HepG2 (cell line): ENCODE data around the gene IFI27. TPM values are rescaled to one million over a fixed set of nuclear protein-coding genes. Genes with fewer than 3 reads are reported as not detected.

Experiments used
- ATAC-seq: fragments of 200-7000 bp; cut with Tn5 transposase; 3 replicates; pipeline ENCODE4 v1.9.1; 2020; ENCODE audit warnings: mild to moderate bottlenecking, moderate library complexity
- BruUV-seq: library from RNA; stranded (reverse); fragments of 400-500 nt; replicated peaks from 2 replicates; lab custom pipeline; 2021; lab: Mats Ljungman, UMichigan
- CTCF ChIA-PET: fragments of 300-600 bp; formaldehyde crosslinking; extraction: SDS; loops from one replicate; lab custom pipeline; 2021; ENCODE audit warnings: low total read pairs, inconsistent platforms, low intra/inter-chr PET ratio; lab: Yijun Ruan, JAX
- POLR2A ChIA-PET: fragments of 350-600 bp; sonication (Branson Sonifier 250); formaldehyde crosslinking; loops from one replicate; lab custom pipeline; 2020; ENCODE audit warnings: antibody characterized with exemption, inconsistent platforms; lab: Yijun Ruan, JAX
- DNase-seq: peaks from one replicate; pipeline ENCODE4 v3.0.0-alpha.2; 2015; ENCODE audit warnings: low spot score
- FAIRE-seq: peaks from 3 replicates; lab custom pipeline; 2011; peaks lifted over from hg19 to GRCh38; lab: Jason Lieb, UNC
- H2AFZ ChIP-seq: one replicate; pipeline ENCODE4 v1.6.1; 2011; ENCODE audit warnings: low read length, inconsistent platforms
- H3K27ac ChIP-seq: fragments of 300-600 bp; 3 replicates; pipeline ENCODE4 v1.8.0; 2011; ENCODE audit warnings: mixed run types, mild to moderate bottlenecking, mixed read lengths, low read length, inconsistent platforms; ENCODE audit not compliant: insufficient read depth; ENCODE audit errors: extremely low read length
- H3K27me3 ChIP-seq, 2 experiments: fragments of 200-600 bp in 1 of 2; 2 replicates in 1 of 2; 3 replicates in 1 of 2; pipeline versions ENCODE4 v1.6.0 to v1.8.0; 2011; ENCODE audit warnings: low read length in 2 of 2, mild to moderate bottlenecking in 2 of 2, moderate library complexity in 2 of 2, inconsistent platforms in 1 of 2; ENCODE audit not compliant: insufficient read depth in 2 of 2, control insufficient read depth in 1 of 2
- H3K36me3 ChIP-seq, 2 experiments: fragments of 200-600 bp in 1 of 2; replicated peaks in 1 of 2; 2 replicates in 1 of 2; 3 replicates in 1 of 2; pipeline versions ENCODE4 v1.5.1 to v1.8.0; 2011; ENCODE audit warnings: low read length in 2 of 2, inconsistent platforms in 1 of 2; ENCODE audit not compliant: insufficient read depth in 2 of 2, control insufficient read depth in 1 of 2
- H3K4me1 ChIP-seq: 2 replicates; pipeline ENCODE4 v1.5.1; 2012; ENCODE audit warnings: low read length, inconsistent platforms; ENCODE audit not compliant: insufficient read depth
- H3K4me2 ChIP-seq: 2 replicates; pipeline ENCODE4 v1.6.0; 2011; ENCODE audit warnings: low read depth, low read length, inconsistent platforms
- H3K4me3 ChIP-seq, 3 experiments: fragments of 200-600 bp in 1 of 3; sonication (generic), shearing (Covaris generic) in 1 of 3; replicated peaks in 1 of 3; 2 replicates each; pipeline ENCODE4 v1.5.1; 2011 to 2016; ENCODE audit warnings: low read length in 3 of 3, inconsistent platforms in 2 of 3, low read depth in 2 of 3, mild to moderate bottlenecking in 2 of 3, control low read depth in 1 of 3, mixed read lengths in 1 of 3; ENCODE audit not compliant: insufficient read depth in 1 of 3
- H3K79me2 ChIP-seq: one replicate; pipeline ENCODE4 v1.6.1; 2011; ENCODE audit warnings: low read length, inconsistent platforms; ENCODE audit not compliant: insufficient read depth
- H3K9ac ChIP-seq: 2 replicates; pipeline ENCODE4 v1.6.0; 2011; ENCODE audit warnings: mild to moderate bottlenecking, low read depth, low read length, inconsistent platforms; ENCODE audit not compliant: insufficient read depth
- H3K9me3 ChIP-seq: 2 replicates; pipeline ENCODE4 v1.5.1; 2012; ENCODE audit warnings: mild to moderate bottlenecking, low read length
- H4K20me1 ChIP-seq: 2 replicates; pipeline ENCODE4 v1.6.0; 2011; ENCODE audit warnings: inconsistent platforms, mild to moderate bottlenecking, low read length, moderate library complexity; ENCODE audit not compliant: insufficient read depth
- ARNTL ChIP-seq: sonication (generic); formaldehyde crosslinking; IDR thresholded peaks from 2 replicates; pipeline ENCODE4 v1.4.0; 2020; ENCODE audit warnings: mild to moderate bottlenecking, missing genetic modification reagents
- BATF2 ChIP-seq: sonication (generic); formaldehyde crosslinking; IDR thresholded peaks from 2 replicates; pipeline ENCODE4 v1.8.0; 2022; ENCODE audit warnings: mild to moderate bottlenecking, missing genetic modification reagents, moderate library complexity
- HBP1 ChIP-seq: IDR thresholded peaks from 2 replicates; pipeline ENCODE4 v1.6.1; 2016; ENCODE audit warnings: low read depth, control low read depth
- KDM1A ChIP-seq: IDR thresholded peaks from 2 replicates; pipeline ENCODE4 v1.6.1; 2016; ENCODE audit warnings: missing compliant biosample characterization
- MEIS1 ChIP-seq: sonication (generic); formaldehyde crosslinking; IDR thresholded peaks from 2 replicates; pipeline ENCODE4 v1.9.0; 2021; ENCODE audit warnings: mild to moderate bottlenecking, missing genetic modification reagents, moderate library complexity, borderline replicate concordance
- NCOA2 ChIP-seq: sonication (generic); formaldehyde crosslinking; IDR thresholded peaks from 2 replicates; pipeline ENCODE4 v1.8.0; 2022; ENCODE audit warnings: inconsistent platforms
- PHF5A ChIP-seq: IDR thresholded peaks from one replicate; pipeline ENCODE4 v1.6.1; 2018; ENCODE audit warnings: low read depth, missing genetic modification reagents; ENCODE audit not compliant: unreplicated experiment
- RFXANK ChIP-seq: IDR thresholded peaks from 2 replicates; pipeline ENCODE4 v1.6.1; 2016
- SNAPC4 ChIP-seq: sonication (generic); formaldehyde crosslinking; IDR thresholded peaks from 2 replicates; pipeline ENCODE4 v1.4.0; 2020; ENCODE audit warnings: mild to moderate bottlenecking, missing genetic modification reagents
- ZBTB21 ChIP-seq: sonication (generic); formaldehyde crosslinking; IDR thresholded peaks from 2 replicates; pipeline ENCODE4 v1.4.0; 2020; ENCODE audit warnings: missing genetic modification reagents
- ZFAT ChIP-seq: sonication (generic); formaldehyde crosslinking; conservative IDR thresholded peaks from 2 replicates; pipeline ENCODE4 v1.8.1; 2023; ENCODE audit warnings: missing genetic modification reagents, inconsistent platforms
- ZMYM2 ChIP-seq: sonication (generic); formaldehyde crosslinking; IDR thresholded peaks from 2 replicates; pipeline ENCODE4 v1.8.0; 2022; ENCODE audit warnings: mild to moderate bottlenecking, missing genetic modification reagents
- ZNF136 ChIP-seq: sonication (generic); formaldehyde crosslinking; IDR thresholded peaks from 2 replicates; pipeline ENCODE4 v1.8.1; 2022; ENCODE audit warnings: low read depth, mild to moderate bottlenecking, moderate library complexity, missing genetic modification reagents
- ZNF24 ChIP-seq: fragments of 450-650 bp; IDR thresholded peaks from 2 replicates; pipeline ENCODE4 v1.6.1; 2017; ENCODE audit warnings: antibody characterized with exemption, mild to moderate bottlenecking
- ZNF644 ChIP-seq: IDR thresholded peaks from 2 replicates; pipeline ENCODE4 v1.6.1; 2016; ENCODE audit warnings: low read depth
- WGBS: methylation state at CpG from one replicate; pipeline ENCODE4 v1.1.6; 2017; ENCODE audit warnings: low lambda C conversion rate; 5-methylcytosine and 5-hydroxymethylcytosine counted together
- in situ Hi-C: cut with HindIII; loops from 2 replicates; pipeline ENCODE4 v1.10.0; 2017; ENCODE audit warnings: low pct_unique_long_range_greater_than_20kb; ENCODE audit not compliant: extremely low pct_ligation_motif_present
- intact Hi-C: fragments of 100-400 bp; cut with micrococcal nuclease; formaldehyde crosslinking; loops from one replicate; pipeline ENCODE4 v1.10.0; 2022; ENCODE audit not compliant: unreplicated experiment
- polyA plus RNA-seq, 8 experiments: library from polyadenylated mRNA; depleted of rRNA in 3 of 8; stranded (reverse) in 7 of 8; unstranded in 1 of 8; fragments of >200 nt; fragmentation: Illumina TruSeq in 4 of 8; extraction: Trizol in 4 of 8; gene quantifications; 2 replicates each; pipeline versions ENCODE4 v1.2.1 to v1.2.3, GENCODE V29; 2011 to 2016; ENCODE audit warnings: low read depth in 4 of 8, missing spikeins in 1 of 8, mixed read lengths in 1 of 8; ENCODE audit not compliant: insufficient read depth in 1 of 8
- total RNA-seq, 5 experiments: library from RNA; depleted of rRNA; stranded (reverse); fragments of >200 nt; fragmentation: Illumina TruSeq; extraction: Trizol; gene quantifications; 2 replicates each; pipeline ENCODE4 v1.2.3, GENCODE V29; 2016; ENCODE audit warnings: low read depth in 1 of 5
- TF ChIP-seq, protein P1 (sequence below): sonication (generic); formaldehyde crosslinking; IDR thresholded peaks from 2 replicates; pipeline ENCODE4 v1.5.1; 2020; ENCODE audit warnings: mild to moderate bottlenecking, missing genetic modification reagents

The IFI27 gene
- total and polyA plus RNA-seq, 2 of the 13 experiments (the other 11 are each of a cell fraction or from before 2014, with no cell fraction given): 1.2 to 1.7 TPM

GRCh38 chr14:94074534-94074933 is 36.0 kb upstream of the IFI27 start:
- Histone ChIP-seq H3K27me3 (no peaks in the 10 kb centered on the region), H3K36me3 (peaks cover 3 to 22% of the 10 kb centered on the region in 2 experiments; a peak in 3 of 5 replicates), H3K27ac (no peak overlapping the region), H3K79me2 (peaks cover 92% of the 10 kb centered on the region), H3K4me3 (no peak overlapping the region), H4K20me1 (peaks cover 36% of the 10 kb centered on the region), H3K4me1 (peaks cover 44% of the 10 kb centered on the region), H3K4me2 (no peak overlapping the region), H2AFZ (no peak overlapping the region), H3K9ac (no peak overlapping the region), H3K9me3 (peaks cover 29% of the 10 kb centered on the region)
- no peak for ATAC-seq
- no TSS peak for BruUV-seq
- WGBS: 96% methylated on average over 3 of the region's 3 CpGs
- no peak for TF ChIP-seq HBP1 (CRISPR knock-in tag)
- no peak for TF ChIP-seq NCOA2 (CRISPR knock-in tag)
- no peak for TF ChIP-seq RFXANK
- TF ChIP-seq, protein P1, sequence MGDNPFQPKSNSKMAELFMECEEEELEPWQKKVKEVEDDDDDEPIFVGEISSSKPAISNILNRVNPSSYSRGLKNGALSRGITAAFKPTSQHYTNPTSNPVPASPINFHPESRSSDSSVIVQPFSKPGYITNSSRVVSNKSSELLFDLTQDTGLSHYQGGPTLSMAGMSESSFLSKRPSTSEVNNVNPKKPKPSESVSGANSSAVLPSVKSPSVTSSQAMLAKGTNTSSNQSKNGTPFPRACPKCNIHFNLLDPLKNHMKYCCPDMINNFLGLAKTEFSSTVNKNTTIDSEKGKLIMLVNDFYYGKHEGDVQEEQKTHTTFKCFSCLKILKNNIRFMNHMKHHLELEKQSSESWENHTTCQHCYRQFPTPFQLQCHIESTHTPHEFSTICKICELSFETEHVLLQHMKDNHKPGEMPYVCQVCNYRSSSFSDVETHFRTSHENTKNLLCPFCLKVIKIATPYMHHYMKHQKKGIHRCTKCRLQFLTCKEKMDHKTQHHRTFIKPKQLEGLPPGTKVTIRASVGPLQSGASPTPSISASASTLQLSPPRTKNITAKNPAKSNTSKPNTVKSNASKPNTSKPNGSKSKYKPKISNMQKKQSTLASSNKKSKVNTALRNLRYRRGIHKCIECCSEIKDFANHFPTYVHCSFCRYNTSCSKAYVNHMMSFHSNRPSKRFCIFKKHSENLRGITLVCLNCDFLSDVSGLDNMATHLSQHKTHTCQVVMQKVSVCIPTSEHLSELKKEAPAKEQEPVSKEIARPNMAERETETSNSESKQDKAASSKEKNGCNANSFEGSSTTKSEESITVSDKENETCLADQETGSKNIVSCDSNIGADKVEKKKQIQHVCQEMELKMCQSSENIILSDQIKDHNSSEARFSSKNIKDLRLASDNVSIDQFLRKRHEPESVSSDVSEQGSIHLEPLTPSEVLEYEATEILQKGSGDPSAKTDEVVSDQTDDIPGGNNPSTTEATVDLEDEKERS (CRISPR knock-in tag): peak; percentile 90
- no peak for TF ChIP-seq ARNTL
- TF ChIP-seq ZFAT: no peak
- TF ChIP-seq ZNF24: no peak
- TF ChIP-seq SNAPC4: no peak
- TF ChIP-seq ZMYM2: 0 out of 2 replicates have a peak, but pooled peaks have one; percentile 50
- 0 out of 2 replicates have a peak, but pooled peaks have one; percentile 64 for TF ChIP-seq KDM1A (CRISPR knock-in tag)
- TF ChIP-seq ZNF136 (CRISPR knock-in tag): no peak
- no peak for TF ChIP-seq MEIS1 (CRISPR knock-in tag)
- no peak for TF ChIP-seq ZBTB21 (CRISPR knock-in tag)
- no peak for TF ChIP-seq PHF5A
- TF ChIP-seq BATF2: no peak
- TF ChIP-seq ZNF644 (CRISPR knock-in tag): no peak
- in situ Hi-C loops: no loop called here
- ChIA-PET CTCF (no interaction called here), POLR2A (no interaction called here)
- intact Hi-C loops: no loop called here
- no peak for FAIRE-seq
- DNase-seq: no peak
